Colonic mucosa (tissue), 4 donors: ENCODE measurements around the gene SEMG1. TPM values are rescaled to one million over a fixed set of nuclear protein-coding genes. Genes with fewer than 3 reads are reported as not detected.

Experiments
- DNase-seq: peaks from one replicate; pipeline ENCODE4 v3.0.0-alpha.2; 2020
- H3K27ac ChIP-seq: fragments of 200-600 bp; one replicate; pipeline ENCODE4 v1.8.0; 2021
- H3K27me3 ChIP-seq: fragments of 200-600 bp; one replicate; pipeline ENCODE4 v1.8.0; 2021
- H3K36me3 ChIP-seq: fragments of 200-600 bp; one replicate; pipeline ENCODE4 v1.8.0; 2021
- H3K4me1 ChIP-seq: fragments of 200-600 bp; one replicate; pipeline ENCODE4 v1.8.0; 2021; ENCODE audit warnings: mild to moderate bottlenecking
- H3K4me3 ChIP-seq: fragments of 200-600 bp; one replicate; pipeline ENCODE4 v1.8.0; 2021
- H3K9ac ChIP-seq, 2 donors: one replicate each; pipeline ENCODE4 v1.7.0; 2013; ENCODE audit warnings: control low read depth in 2 of 2, low read depth in 2 of 2, low read length in 2 of 2
- H3K9me3 ChIP-seq: fragments of 200-600 bp; one replicate; pipeline ENCODE4 v1.8.0; 2021
- CTCF ChIP-seq: fragments of 200-600 bp; IDR thresholded peaks from one replicate; pipeline ENCODE4 v1.8.0; 2022; ENCODE audit warnings: antibody characterized with exemption, mild to moderate bottlenecking
- intact Hi-C: fragments of 100-400 bp; cut with DNase I; formaldehyde crosslinking; loops from one replicate; pipeline ENCODE4 v1.14.1; 2022
- total RNA-seq, 2 donors: library from RNA; stranded (reverse); fragmentation: NEBNext Ultra II Directional in 1 of 2; extraction: Animal tissue kit (Norgen Biotek cat#: 25700) in 1 of 2; gene quantifications; one replicate each; pipeline ENCODE4 v1.2.1, GENCODE V29; 2021
- donor health status: healthy.
- donor health status: DM: no; HTN: no; CAD: no.
- donor health status: DM: no; HTN: no; CAD: no.

The SEMG1 gene
- total RNA-seq, 2 donors from 2014 or later, result 0.42 to 1.0 TPM

- H3K27me3 ChIP-seq, result no peaks in the 10 kb centered on the region
- H3K27ac ChIP-seq, result no peak overlapping the region
- H3K36me3 ChIP-seq, result no peaks in the 10 kb centered on the region
- H3K9ac ChIP-seq, result no peak overlapping the region
- no peak for DNase-seq
- no peaks in the 10 kb centered on the region for H3K9me3 ChIP-seq
- intact Hi-C loops, result no loop called here
- no peaks in the 10 kb centered on the region for H3K4me1 ChIP-seq
- no peak for TF ChIP-seq CTCF
- H3K4me3 ChIP-seq, result no peak overlapping the region
Observed at GRCh38 chr20:45209924-45210323, 3.1 kb downstream of the SEMG1 start.

- Histone ChIP-seq H3K9me3 (no peaks in the 10 kb centered on the region), H3K4me1 (no peaks in the 10 kb centered on the region), H3K9ac (no peak overlapping the region), H3K27ac (no peak overlapping the region), H3K27me3 (no peaks in the 10 kb centered on the region), H3K36me3 (no peaks in the 10 kb centered on the region), H3K4me3 (no peak overlapping the region)
- DNase-seq, result no peak
- intact Hi-C loops, result no loop called here
- TF ChIP-seq CTCF, result no peak
Observed at GRCh38 chr20:45211569-45212474, 5.0 kb downstream of the SEMG1 start.

- H3K27ac ChIP-seq, result no peak overlapping the region
- no peak overlapping the region for H3K4me3 ChIP-seq
- no peak for TF ChIP-seq CTCF
- no peaks in the 10 kb centered on the region for H3K9me3 ChIP-seq
- intact Hi-C loops, result no loop called here
- no peaks in the 10 kb centered on the region for H3K4me1 ChIP-seq
- no peak for DNase-seq
- H3K9ac ChIP-seq, result no peak overlapping the region
- H3K36me3 ChIP-seq, result no peaks in the 10 kb centered on the region
- no peaks in the 10 kb centered on the region for H3K27me3 ChIP-seq
Observed at GRCh38 chr20:45212836-45213235, 6.0 kb downstream of the SEMG1 start.

- no peaks in the 10 kb centered on the region for H3K9me3 ChIP-seq
- intact Hi-C loops, result no loop called here
Observed at GRCh38 chr20:45218124-45218523, 11.3 kb downstream of the SEMG1 start.

GRCh38 chr20:45218636-45219035 lies 11.8 kb downstream of the SEMG1 start:
- Histone ChIP-seq H3K9ac (no peak overlapping the region), H3K4me3 (no peak overlapping the region), H3K36me3 (no peaks in the 10 kb centered on the region), H3K27ac (no peak overlapping the region), H3K4me1 (no peaks in the 10 kb centered on the region), H3K9me3 (no peaks in the 10 kb centered on the region), H3K27me3 (no peaks in the 10 kb centered on the region)
- intact Hi-C loops, result no loop called here
- DNase-seq, result no peak
- no peak for TF ChIP-seq CTCF

More at GRCh38 chr20:45218124-45218523, 11.3 kb downstream of the SEMG1 start:
- Histone ChIP-seq H3K27me3 (no peaks in the 10 kb centered on the region), H3K4me1 (no peaks in the 10 kb centered on the region), H3K9ac (no peak overlapping the region), H3K27ac (no peak overlapping the region), H3K4me3 (no peak overlapping the region), H3K36me3 (no peaks in the 10 kb centered on the region)
- TF ChIP-seq CTCF, result no peak
- no peak for DNase-seq
